Natural killer cell treated with Interleukin-12 subunit alpha and Interleukin-12 subunit beta and Interleukin-15 and Interleukin-18, amount 100 ng/mL, for 72 hours (primary cell): ENCODE data around the gene MIEN1. TPM values are rescaled to one million over a fixed set of nuclear protein-coding genes. Genes with fewer than 3 reads are reported as not detected.
"Not testable (repeated sequence)": the region's sequence is repeated elsewhere in the genome, so short reads cannot be mapped to it uniquely, and the experiment has no call there.

Experiments used
- ATAC-seq, 2 donors: fragments of 150-1000 bp; cut with Tn5 transposase in 1 of 2; sonication (Bioruptor Pico), chemical (Tn5 transposase) in 1 of 2; 2 replicates each; pipeline ENCODE4 v1.10.0; 2021
- DNase-seq: peaks from one replicate; pipeline ENCODE4 v3.0.0; 2022; ENCODE audit warnings: low spot score
- H3K27ac Mint-ChIP-seq, 2 donors: 1 replicate in 1 of 2; 2 replicates in 1 of 2; pipeline ENCODE4 v1.8.0; 2022; ENCODE audit warnings: mixed read lengths in 2 of 2, mild to moderate bottlenecking in 1 of 2, moderate library complexity in 1 of 2
- H3K27me3 Mint-ChIP-seq, 2 donors: 1 replicate in 1 of 2; 2 replicates in 1 of 2; pipeline ENCODE4 v1.8.0; 2022; ENCODE audit warnings: mixed read lengths in 2 of 2
- H3K36me3 Mint-ChIP-seq: one replicate; pipeline ENCODE4 v1.8.0; 2022; ENCODE audit warnings: mixed read lengths
- H3K4me1 Mint-ChIP-seq, 2 donors: 1 replicate in 1 of 2; 2 replicates in 1 of 2; pipeline ENCODE4 v1.8.0; 2022; ENCODE audit warnings: low read depth in 2 of 2, mixed read lengths in 2 of 2, mild to moderate bottlenecking in 1 of 2
- H3K4me3 Mint-ChIP-seq: one replicate; pipeline ENCODE4 v1.8.0; 2022; ENCODE audit warnings: mixed read lengths
- H3K9me3 Mint-ChIP-seq: 2 replicates; pipeline ENCODE4 v1.8.0; 2022; ENCODE audit warnings: mixed read lengths
- total RNA-seq, 2 donors: library from RNA; stranded (reverse); gene quantifications; one replicate each; pipeline ENCODE4 v1.2.3, GENCODE V29; 2022

MIEN1 gene, protein sequence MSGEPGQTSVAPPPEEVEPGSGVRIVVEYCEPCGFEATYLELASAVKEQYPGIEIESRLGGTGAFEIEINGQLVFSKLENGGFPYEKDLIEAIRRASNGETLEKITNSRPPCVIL
- 10 to 100 TPM; 56.3 to 64.6 TPM for total RNA-seq

DNA sequence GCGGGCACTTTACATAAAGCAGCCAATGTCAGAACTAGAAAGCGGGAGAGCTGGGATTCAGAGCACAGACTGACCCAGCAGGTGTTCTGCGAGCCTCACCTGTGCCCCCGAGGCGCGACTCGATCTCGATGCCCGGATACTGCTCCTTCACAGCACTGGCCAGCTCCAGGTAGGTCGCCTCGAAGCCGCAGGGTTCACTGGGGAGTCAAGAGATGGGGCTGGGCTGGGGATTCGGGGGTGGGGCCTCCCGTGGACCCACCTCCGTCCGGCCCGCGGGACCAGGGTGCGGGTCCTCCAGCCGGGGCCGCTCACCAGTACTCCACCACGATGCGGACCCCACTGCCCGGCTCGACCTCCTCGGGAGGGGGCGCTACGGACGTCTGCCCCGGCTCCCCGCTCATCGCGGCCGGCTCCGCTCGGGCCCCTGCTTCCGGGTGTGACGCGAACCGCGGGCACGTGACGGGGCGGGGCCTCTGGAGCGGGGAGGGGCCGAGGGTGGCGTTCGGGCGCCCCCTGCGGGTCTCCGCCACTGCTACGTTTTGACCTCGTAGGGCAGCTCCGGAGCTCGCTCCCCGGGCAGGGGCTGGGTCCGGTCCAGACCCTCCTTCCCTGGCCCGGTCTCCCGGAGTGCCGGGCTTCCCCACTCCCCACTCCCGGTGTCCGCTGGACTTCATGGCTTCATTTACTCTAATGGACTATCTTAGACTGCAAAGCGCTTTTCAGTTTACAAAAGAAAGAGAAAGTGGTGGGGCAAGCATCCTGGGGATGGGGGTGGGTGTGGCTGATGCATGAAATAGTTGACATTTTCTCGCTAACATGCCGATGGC, at the start of gene MIEN1:
Gene MIEN1 (minus strand): TSS at position 438 of the 827 bp plus-strand sequence. CDS start 37 bp downstream, at position 401.
- no peaks in the 10 kb centered on the region for H3K27me3 Mint-ChIP-seq
- DNase-seq: peak; percentile 95
- H3K9me3 Mint-ChIP-seq: no peaks in the 10 kb centered on the region
- peaks cover 12 to 17% of the 10 kb centered on the region in 2 donors for H3K4me1 Mint-ChIP-seq
- H3K36me3 Mint-ChIP-seq: no peaks in the 10 kb centered on the region
- H3K4me3 Mint-ChIP-seq: peak within 1 kb of the TSS; percentile 93
- ATAC-seq: peak; percentile 97 to 98
- peak within 1 kb of the TSS; percentile 79 to 94 for H3K27ac Mint-ChIP-seq

DNA sequence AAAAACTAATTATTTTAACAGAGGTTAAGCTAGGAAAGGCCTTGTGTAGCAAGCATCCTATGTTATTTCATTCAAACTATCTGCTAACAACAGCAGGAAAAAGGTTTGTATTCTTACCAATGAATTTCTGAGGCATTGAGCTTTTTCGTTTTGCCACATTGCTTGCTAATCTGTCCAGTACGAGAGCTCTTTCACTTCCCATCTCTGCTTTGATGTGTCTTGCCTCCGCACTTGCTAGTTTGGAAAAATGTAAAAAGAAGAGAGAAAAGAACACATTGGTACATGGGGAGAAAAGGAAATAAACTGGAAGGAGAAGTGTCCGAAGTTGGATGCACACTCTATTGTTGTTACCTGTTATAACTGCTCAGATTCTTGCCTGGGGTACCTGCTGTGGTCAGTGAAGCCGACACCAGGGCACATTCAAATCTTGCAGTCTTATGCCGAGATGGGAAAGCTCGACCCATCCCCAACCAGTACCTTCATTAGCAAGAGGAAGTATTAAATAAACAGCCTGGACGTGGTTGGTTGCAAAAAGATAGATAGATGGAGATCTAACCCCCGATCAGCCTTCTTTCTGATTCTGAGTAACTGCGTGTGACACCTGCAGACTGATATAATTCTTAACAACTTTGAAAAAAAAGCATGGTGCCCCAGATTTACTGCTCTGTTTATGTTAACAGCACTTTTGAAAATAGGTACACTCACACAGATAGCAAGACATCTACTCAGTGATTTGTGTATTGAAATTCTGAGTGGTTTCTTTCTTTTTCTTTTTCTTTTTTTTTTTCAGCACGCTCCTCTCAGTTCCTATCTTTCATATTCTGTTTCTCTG, 47.4 kb upstream of the MIEN1 start:
- H3K27me3 Mint-ChIP-seq: no peaks in the 10 kb centered on the region
- ATAC-seq (peak; percentile 30 to 66), DNase-seq (no peak)
- no peaks in the 10 kb centered on the region for H3K9me3 Mint-ChIP-seq
- H3K4me3 Mint-ChIP-seq: peak overlapping the region; percentile 90
- H3K4me1 Mint-ChIP-seq: peaks cover 69 to 76% of the 10 kb centered on the region in 2 donors
- peaks cover 6% of the 10 kb centered on the region for H3K36me3 Mint-ChIP-seq
- peak overlapping the region; percentile 92 to 95 for H3K27ac Mint-ChIP-seq

DNA sequence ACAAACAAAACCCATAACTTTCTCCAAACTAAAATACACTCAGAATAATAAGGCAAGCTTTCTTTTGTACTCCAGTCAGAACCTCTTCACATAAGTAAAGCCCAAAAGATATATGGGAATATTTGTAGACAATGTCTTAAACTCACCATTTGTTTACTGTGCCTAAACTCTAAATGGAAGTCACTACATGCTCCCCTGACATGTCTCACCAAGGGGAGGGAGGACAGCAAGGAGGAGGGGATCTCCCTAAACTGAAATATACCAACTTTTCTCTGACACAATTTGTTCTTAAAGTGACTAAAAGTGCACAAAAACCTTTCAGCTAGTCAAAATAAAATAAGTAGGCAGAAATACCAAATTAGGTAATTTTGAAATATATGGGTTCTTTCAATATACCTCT, 45.9 kb upstream of the MIEN1 start:
- Mint-ChIP-seq H3K36me3 (peaks cover 18% of the 10 kb centered on the region), H3K27me3 (no peaks in the 10 kb centered on the region), H3K4me1 (peaks cover 68 to 76% of the 10 kb centered on the region in 2 donors), H3K9me3 (no peaks in the 10 kb centered on the region), H3K27ac (peak overlapping the region; percentile 92 to 95), H3K4me3 (peak overlapping the region; percentile 90)
- no peak for ATAC-seq
- no peak for DNase-seq

DNA sequence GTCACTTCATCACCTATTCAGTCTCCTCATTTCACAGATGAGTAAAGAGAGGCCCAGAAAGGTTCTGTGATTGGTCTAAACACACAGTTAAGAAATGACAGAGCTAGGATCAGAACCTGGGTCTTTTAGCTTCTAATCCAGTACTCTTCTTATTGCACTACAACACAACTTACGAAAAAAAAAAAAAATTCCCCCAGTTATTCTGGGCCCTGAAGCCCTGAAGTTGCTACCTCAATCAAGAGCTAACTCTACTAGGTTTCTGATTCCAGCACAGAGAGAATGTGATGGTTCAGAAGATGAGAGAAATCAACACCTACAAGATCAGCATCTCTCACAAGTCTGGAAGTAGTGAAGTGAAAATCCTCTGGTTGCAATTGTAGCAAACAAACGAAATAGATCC, 44.7 kb upstream of the MIEN1 start:
- DNase-seq (no peak), ATAC-seq (peak; percentile 45 to 46)
- Mint-ChIP-seq H3K36me3 (peaks cover 20% of the 10 kb centered on the region), H3K27ac (peak overlapping the region; percentile 92 to 95), H3K9me3 (no peaks in the 10 kb centered on the region), H3K4me3 (peak overlapping the region; percentile 90), H3K27me3 (no peaks in the 10 kb centered on the region), H3K4me1 (peaks cover 71 to 79% of the 10 kb centered on the region in 2 donors)

DNA sequence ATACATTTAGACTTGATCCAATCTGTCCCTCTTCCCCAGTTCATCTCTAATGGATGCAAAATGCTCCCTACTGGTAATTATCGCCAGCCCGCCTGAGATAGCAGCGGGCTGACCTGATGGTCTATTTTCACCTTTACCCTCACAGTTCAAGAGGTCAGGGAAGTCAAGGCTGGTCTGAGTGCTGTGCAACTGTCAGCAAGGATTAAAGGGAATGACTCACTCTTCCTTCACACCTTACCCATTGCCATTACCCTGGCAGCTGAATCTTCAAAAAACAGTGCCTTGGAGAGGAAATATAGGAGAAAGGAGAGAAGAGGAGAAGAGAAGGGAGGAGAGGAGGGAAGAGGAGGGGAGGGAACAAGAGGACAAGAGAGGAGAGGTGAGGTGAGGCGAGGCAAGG, 43.7 kb upstream of the MIEN1 start:
- Mint-ChIP-seq H3K27me3 (no peaks in the 10 kb centered on the region), H3K9me3 (no peaks in the 10 kb centered on the region), H3K4me3 (peak overlapping the region; percentile 86), H3K4me1 (peaks cover 77 to 89% of the 10 kb centered on the region in 2 donors), H3K36me3 (peaks cover 22% of the 10 kb centered on the region), H3K27ac (peak overlapping the region; percentile 92 to 95)
- ATAC-seq: peak; percentile 22 to 37
- no peak for DNase-seq

DNA sequence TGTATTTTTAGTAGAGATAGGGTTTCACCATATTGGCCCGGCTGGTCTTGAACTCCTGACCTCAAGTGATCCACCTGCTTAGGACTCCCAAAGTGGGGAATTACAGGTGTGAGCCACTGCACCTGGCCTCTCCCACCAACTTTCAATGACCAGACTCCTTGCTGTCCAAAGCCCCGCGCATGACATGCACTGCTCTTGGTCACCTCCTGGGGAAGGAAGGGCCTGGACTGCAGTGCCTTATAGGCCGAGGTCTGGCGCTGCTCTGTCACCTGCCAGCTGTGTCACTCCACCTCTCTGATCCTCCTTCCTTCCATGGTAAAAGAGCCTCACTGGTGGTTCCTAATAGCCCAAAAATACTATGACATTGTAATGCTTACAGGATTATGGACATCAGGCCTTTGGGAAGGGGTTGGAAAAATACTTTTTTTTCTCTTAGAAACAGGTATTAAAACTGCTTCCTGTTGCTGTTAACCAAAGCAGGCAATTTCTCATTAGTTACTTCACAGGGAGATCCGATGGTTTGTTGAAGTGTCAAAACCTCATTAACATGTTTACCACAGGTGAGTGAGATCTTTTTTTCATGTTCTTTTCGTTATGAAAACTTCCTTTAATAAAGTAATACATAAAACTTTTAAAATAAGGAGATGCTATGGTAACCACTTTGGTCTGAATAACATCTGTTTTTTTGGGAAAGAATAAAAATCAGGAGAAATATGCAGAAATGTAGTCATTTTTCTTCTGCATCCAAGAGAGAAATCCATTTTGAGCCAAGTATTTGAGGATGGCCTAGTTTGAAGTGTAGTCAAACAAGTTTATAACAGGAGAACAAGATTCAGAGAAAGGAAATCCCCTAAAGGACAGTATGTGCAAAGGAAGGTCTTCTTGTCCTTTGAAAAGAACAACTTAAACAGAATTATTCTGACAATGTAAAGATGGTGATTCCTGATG, 42.9 kb upstream of the MIEN1 start:
- Mint-ChIP-seq H3K36me3 (peaks cover 26% of the 10 kb centered on the region), H3K27ac (peak overlapping the region; percentile 92 to 95), H3K27me3 (no peaks in the 10 kb centered on the region), H3K4me3 (peak overlapping the region; percentile 86), H3K4me1 (peaks cover 82 to 94% of the 10 kb centered on the region in 2 donors), H3K9me3 (no peaks in the 10 kb centered on the region)
- DNase-seq: no peak
- ATAC-seq: no peak

DNA sequence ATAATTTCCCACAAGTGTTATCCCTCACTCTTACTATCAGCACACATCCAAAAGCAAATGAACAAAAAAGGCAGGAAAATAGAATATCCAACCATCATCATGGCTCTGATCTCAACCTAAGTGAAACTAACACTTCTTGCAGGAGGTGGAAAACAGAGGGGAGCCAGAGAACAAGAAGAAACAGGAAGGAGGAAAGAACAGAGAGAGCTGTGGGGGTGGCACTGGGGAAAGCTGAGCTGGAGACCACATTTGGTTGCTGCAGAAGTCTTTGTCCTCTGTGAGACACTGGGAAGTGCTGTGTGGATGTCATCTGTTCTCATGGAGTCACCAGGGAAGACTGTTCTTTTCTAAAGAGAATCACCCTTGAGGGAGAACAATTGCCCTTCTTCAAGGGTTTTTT, 42.1 kb upstream of the MIEN1 start:
- Mint-ChIP-seq H3K36me3 (peaks cover 35% of the 10 kb centered on the region), H3K4me1 (peaks cover 80 to 94% of the 10 kb centered on the region in 2 donors), H3K27me3 (no peaks in the 10 kb centered on the region), H3K4me3 (peak overlapping the region; percentile 86), H3K9me3 (no peaks in the 10 kb centered on the region), H3K27ac (peak overlapping the region; percentile 92 to 95)
- DNase-seq (no peak), ATAC-seq (no peak)

DNA sequence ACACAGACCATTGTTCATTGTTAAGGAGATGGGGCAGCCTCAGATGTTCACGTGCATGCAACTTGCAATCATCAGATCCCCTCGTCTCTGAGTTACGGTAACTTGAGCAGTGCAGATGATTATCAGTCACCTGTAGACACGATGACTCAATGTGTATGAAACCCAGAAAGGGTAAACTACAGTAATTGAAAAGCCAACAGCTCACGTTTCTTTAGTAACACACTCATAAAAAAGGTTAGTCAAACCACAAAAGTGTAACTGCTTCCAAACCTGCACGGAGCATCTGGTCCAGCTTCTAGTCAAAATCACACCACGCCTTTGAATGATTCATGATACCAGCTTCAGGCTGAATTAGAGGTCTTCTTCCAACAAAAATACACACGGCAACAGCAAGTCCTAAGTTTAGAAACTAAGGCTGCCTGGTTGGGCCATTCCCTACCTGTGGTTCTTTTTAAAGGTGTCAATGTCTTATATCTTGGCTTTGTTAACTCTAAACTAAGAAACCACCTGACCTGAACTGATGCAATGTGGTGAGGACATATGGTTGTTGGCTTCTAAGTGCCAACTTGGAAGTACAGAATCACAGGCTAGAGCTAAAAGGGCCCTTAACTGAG, 39.7 kb upstream of the MIEN1 start:
- H3K4me1 Mint-ChIP-seq: peaks cover 89 to 98% of the 10 kb centered on the region in 2 donors
- peaks cover 55% of the 10 kb centered on the region for H3K36me3 Mint-ChIP-seq

DNA sequence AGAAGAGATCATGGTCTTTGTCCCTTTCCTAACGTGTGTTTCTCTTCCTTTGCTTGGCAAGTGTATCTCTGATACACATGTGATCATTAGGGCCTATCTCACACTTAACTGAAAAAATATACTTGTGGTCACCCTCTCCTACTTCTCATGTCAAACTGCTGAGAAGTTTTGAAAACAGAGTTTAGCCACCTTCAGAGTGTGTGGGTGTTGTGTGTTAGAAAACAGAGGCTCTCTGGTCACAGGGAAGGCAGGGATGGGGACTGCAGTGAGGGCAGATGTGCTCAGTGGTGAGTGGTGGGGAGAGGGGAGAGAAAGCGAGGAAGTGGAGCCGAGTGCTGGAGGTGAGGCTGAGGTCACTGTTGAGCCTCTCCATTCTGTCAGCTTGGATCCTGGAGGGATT, 36.8 kb upstream of the MIEN1 start:
- Mint-ChIP-seq H3K36me3 (peaks cover 57% of the 10 kb centered on the region), H3K4me3 (peak overlapping the region; percentile 87), H3K9me3 (no peaks in the 10 kb centered on the region), H3K27ac (peak overlapping the region; percentile 92 to 95), H3K4me1 (peaks cover 76 to 86% of the 10 kb centered on the region in 2 donors), H3K27me3 (no peaks in the 10 kb centered on the region)
- DNase-seq (no peak), ATAC-seq (peak; percentile 65 to 72)

More for the DNA sequence above, 39.7 kb upstream of the MIEN1 start:
- peak overlapping the region; percentile 86 for H3K4me3 Mint-ChIP-seq
- no peaks in the 10 kb centered on the region for H3K27me3 Mint-ChIP-seq
- no peaks in the 10 kb centered on the region for H3K9me3 Mint-ChIP-seq
- peak; percentile 77 to 80 for ATAC-seq
- no peak for DNase-seq
- H3K27ac Mint-ChIP-seq: peak overlapping the region; percentile 92 to 95

DNA sequence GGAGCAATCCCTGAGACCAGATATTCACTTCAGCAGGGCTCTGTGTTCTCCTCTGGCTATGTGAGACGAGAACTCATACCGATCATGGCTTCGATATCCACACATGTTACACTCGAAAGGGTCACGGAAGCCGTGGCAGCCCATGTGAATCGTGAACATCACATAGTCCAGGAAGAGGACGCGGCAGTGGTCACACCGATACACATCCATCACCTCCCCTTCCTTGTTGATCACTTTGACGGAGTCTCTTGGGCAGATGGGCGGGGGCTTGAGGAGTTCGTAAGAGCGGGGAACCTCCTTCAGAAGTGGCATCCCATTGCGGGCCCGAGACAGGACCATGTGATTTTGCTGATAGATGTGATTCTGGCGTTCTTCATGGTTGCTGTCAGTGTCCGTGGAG, 35.4 kb upstream of the MIEN1 start:
- no peak for DNase-seq
- Mint-ChIP-seq H3K27ac (peak overlapping the region; percentile 92 to 95), H3K27me3 (no peaks in the 10 kb centered on the region), H3K4me1 (peaks cover 71 to 80% of the 10 kb centered on the region in 2 donors), H3K4me3 (peak overlapping the region; percentile 87), H3K9me3 (no peaks in the 10 kb centered on the region), H3K36me3 (peaks cover 46% of the 10 kb centered on the region)
- ATAC-seq: no peak

DNA sequence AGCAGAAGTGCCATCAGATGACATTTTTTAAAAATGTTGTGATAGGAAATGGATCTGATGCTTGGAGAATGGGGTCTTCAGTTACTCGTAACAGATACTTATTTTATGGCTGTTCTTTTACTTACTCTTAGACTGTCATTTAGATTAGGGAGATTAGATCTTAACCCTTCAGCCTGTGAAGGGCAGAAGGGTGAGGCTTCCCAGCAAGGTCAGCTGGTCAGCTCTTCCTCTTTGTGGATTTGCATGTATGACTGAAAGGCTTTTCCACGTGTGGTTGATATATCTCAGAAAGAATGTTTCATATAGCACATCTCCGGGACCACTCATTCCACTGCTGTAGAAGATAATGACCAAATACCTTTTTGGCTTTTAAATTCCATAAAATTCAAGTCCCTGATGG, 34.8 kb upstream of the MIEN1 start:
- H3K4me3 Mint-ChIP-seq: peak overlapping the region; percentile 87
- H3K36me3 Mint-ChIP-seq: peaks cover 46% of the 10 kb centered on the region
- H3K27ac Mint-ChIP-seq: peak overlapping the region; percentile 92 to 95
- no peaks in the 10 kb centered on the region for H3K27me3 Mint-ChIP-seq
- DNase-seq (no peak), ATAC-seq (no peak)
- H3K9me3 Mint-ChIP-seq: no peaks in the 10 kb centered on the region
- peaks cover 68 to 75% of the 10 kb centered on the region in 2 donors for H3K4me1 Mint-ChIP-seq

DNA sequence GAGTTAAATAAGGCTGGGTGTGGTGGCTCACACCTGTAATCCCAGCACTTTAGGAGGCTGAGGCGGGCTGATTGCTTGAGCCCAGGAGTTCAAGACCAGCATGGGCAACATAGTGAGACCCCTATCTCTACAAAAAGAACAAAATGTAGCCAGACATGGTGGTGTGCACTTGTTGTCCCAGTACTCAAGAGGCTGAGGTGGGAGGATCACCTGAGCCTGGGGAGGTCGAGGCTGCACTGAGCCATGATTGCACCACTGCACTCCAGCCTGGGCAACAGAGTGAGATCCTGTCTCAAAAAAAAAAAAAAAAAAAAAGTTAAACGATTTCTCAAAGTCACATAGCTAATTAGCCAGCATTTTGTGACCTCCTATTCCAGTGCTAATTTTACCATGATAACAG, 33.8 kb upstream of the MIEN1 start:
- H3K4me3 Mint-ChIP-seq, H3K9me3 Mint-ChIP-seq, H3K27me3 Mint-ChIP-seq, ATAC-seq, DNase-seq: not testable (repeated sequence)
- Mint-ChIP-seq H3K4me1 (peaks cover 66 to 73% of the 10 kb centered on the region in 2 donors), H3K36me3 (peaks cover 45% of the 10 kb centered on the region), H3K27ac (peak overlapping the region; percentile 95 to 97)
